HepG2 (cell line): ENCODE measurements around the gene TMEM134. TPM values are rescaled to one million over a fixed set of nuclear protein-coding genes. Genes with fewer than 3 reads are reported as not detected.

Source experiments
- AKAP8 ChIP-seq: sonication (generic); formaldehyde crosslinking; IDR thresholded peaks from 2 replicates; pipeline ENCODE4 v1.5.1; 2020; ENCODE audit warnings: mild to moderate bottlenecking, missing genetic modification reagents
- CTCF ChIP-seq: sonication (generic); formaldehyde crosslinking; IDR thresholded peaks from 2 replicates; pipeline ENCODE4 v1.5.0; 2020; ENCODE audit warnings: mild to moderate bottlenecking, missing genetic modification reagents, moderate library complexity
- ERF ChIP-seq: IDR thresholded peaks from 2 replicates; pipeline ENCODE4 v1.6.1; 2018; ENCODE audit warnings: missing biosample characterization, missing genetic modification reagents
- ESRRA ChIP-seq: sonication (generic); formaldehyde crosslinking; IDR thresholded peaks from 2 replicates; pipeline ENCODE4 v1.5.1; 2020; ENCODE audit warnings: mild to moderate bottlenecking, low read depth, missing genetic modification reagents
- FLYWCH1 ChIP-seq: sonication (generic); formaldehyde crosslinking; IDR thresholded peaks from 2 replicates; pipeline ENCODE4 v1.8.1; 2023; ENCODE audit warnings: mild to moderate bottlenecking, missing genetic modification reagents
- HNF1B ChIP-seq: sonication (generic); formaldehyde crosslinking; IDR thresholded peaks from 2 replicates; pipeline ENCODE4 v1.5.1; 2020; ENCODE audit warnings: mild to moderate bottlenecking, moderate library complexity, missing genetic modification reagents
- KDM5B ChIP-seq: sonication (generic); formaldehyde crosslinking; IDR thresholded peaks from 2 replicates; pipeline ENCODE4 v1.4.0; 2020; ENCODE audit warnings: missing genetic modification reagents, mild to moderate bottlenecking, borderline replicate concordance
- MTERF4 ChIP-seq: sonication (generic); formaldehyde crosslinking; IDR thresholded peaks from 2 replicates; pipeline ENCODE4 v1.8.0; 2023; ENCODE audit warnings: mild to moderate bottlenecking, missing genetic modification reagents
- PAX8 ChIP-seq: sonication (generic); formaldehyde crosslinking; IDR thresholded peaks from 2 replicates; pipeline ENCODE4 v1.8.0; 2022; ENCODE audit warnings: mild to moderate bottlenecking, missing genetic modification reagents, borderline replicate concordance
- RARA ChIP-seq: IDR thresholded peaks from 2 replicates; pipeline ENCODE4 v1.6.1; 2016; ENCODE audit warnings: missing genetic modification reagents, missing compliant biosample characterization
- RORA ChIP-seq: sonication (generic); formaldehyde crosslinking; IDR thresholded peaks from 2 replicates; pipeline ENCODE4 v1.5.0; 2020; ENCODE audit warnings: mild to moderate bottlenecking, missing genetic modification reagents, moderate library complexity
- ZFY ChIP-seq: sonication (generic); formaldehyde crosslinking; IDR thresholded peaks from 2 replicates; pipeline ENCODE4 v1.4.0; 2020; ENCODE audit warnings: missing genetic modification reagents
- ZNF101 ChIP-seq: sonication (generic); formaldehyde crosslinking; IDR thresholded peaks from 2 replicates; pipeline ENCODE4 v1.4.0; 2020; ENCODE audit warnings: mild to moderate bottlenecking, low read depth, missing genetic modification reagents, borderline replicate concordance
- ZNF142 ChIP-seq: sonication (generic); formaldehyde crosslinking; IDR thresholded peaks from 2 replicates; pipeline ENCODE4 v1.4.0; 2020; ENCODE audit warnings: missing genetic modification reagents
- polyA plus RNA-seq, 8 experiments: library from polyadenylated mRNA; depleted of rRNA in 3 of 8; stranded (reverse) in 7 of 8; unstranded in 1 of 8; fragments of >200 nt; fragmentation: Illumina TruSeq in 4 of 8; extraction: Trizol in 4 of 8; gene quantifications; 2 replicates each; pipeline versions ENCODE4 v1.2.1 to v1.2.3, GENCODE V29; 2011 to 2016; ENCODE audit warnings: low read depth in 4 of 8, missing spikeins in 1 of 8, mixed read lengths in 1 of 8; ENCODE audit not compliant: insufficient read depth in 1 of 8
- total RNA-seq, 5 experiments: library from RNA; depleted of rRNA; stranded (reverse); fragments of >200 nt; fragmentation: Illumina TruSeq; extraction: Trizol; gene quantifications; 2 replicates each; pipeline ENCODE4 v1.2.3, GENCODE V29; 2016; ENCODE audit warnings: low read depth in 1 of 5
- TF ChIP-seq, protein P1 (sequence below): sonication (generic); formaldehyde crosslinking; IDR thresholded peaks from 2 replicates; pipeline ENCODE4 v1.5.1; 2020; ENCODE audit warnings: mild to moderate bottlenecking, missing genetic modification reagents

Gene TMEM134
- total and polyA plus RNA-seq, 2 of the 13 experiments (the other 11 are each of a cell fraction or from before 2014, with no cell fraction given), result 6.9 to 26.9 TPM

GRCh38 chr11:67420646-67421429, 48.2 kb downstream of the TMEM134 start (continued):
- TF ChIP-seq, protein P1, sequence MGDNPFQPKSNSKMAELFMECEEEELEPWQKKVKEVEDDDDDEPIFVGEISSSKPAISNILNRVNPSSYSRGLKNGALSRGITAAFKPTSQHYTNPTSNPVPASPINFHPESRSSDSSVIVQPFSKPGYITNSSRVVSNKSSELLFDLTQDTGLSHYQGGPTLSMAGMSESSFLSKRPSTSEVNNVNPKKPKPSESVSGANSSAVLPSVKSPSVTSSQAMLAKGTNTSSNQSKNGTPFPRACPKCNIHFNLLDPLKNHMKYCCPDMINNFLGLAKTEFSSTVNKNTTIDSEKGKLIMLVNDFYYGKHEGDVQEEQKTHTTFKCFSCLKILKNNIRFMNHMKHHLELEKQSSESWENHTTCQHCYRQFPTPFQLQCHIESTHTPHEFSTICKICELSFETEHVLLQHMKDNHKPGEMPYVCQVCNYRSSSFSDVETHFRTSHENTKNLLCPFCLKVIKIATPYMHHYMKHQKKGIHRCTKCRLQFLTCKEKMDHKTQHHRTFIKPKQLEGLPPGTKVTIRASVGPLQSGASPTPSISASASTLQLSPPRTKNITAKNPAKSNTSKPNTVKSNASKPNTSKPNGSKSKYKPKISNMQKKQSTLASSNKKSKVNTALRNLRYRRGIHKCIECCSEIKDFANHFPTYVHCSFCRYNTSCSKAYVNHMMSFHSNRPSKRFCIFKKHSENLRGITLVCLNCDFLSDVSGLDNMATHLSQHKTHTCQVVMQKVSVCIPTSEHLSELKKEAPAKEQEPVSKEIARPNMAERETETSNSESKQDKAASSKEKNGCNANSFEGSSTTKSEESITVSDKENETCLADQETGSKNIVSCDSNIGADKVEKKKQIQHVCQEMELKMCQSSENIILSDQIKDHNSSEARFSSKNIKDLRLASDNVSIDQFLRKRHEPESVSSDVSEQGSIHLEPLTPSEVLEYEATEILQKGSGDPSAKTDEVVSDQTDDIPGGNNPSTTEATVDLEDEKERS (CRISPR knock-in tag), result no peak
- TF ChIP-seq RORA (CRISPR knock-in tag), result no peak
- TF ChIP-seq ERF, result no peak; the same call in 1 of the 2 replicates
- TF ChIP-seq FLYWCH1 (CRISPR knock-in tag), result 0 out of 2 replicates have a peak, but pooled peaks have one; percentile 19
- TF ChIP-seq ZFY (CRISPR knock-in tag), result peak; percentile 79
- TF ChIP-seq HNF1B, result no peak
- TF ChIP-seq RARA (CRISPR knock-in tag), result no peak
- no peak for TF ChIP-seq MTERF4 (CRISPR knock-in tag)
- no peak for TF ChIP-seq AKAP8 (CRISPR knock-in tag)
- TF ChIP-seq KDM5B (CRISPR knock-in tag), result no peak
- TF ChIP-seq PAX8 (CRISPR knock-in tag), result 0 out of 2 replicates have a peak, but pooled peaks have one; percentile 35
- TF ChIP-seq ESRRA (CRISPR knock-in tag), result no peak
- TF ChIP-seq CTCF (CRISPR knock-in tag), result no peak; the same call in 1 of the 2 replicates
- no peak for TF ChIP-seq ZNF142 (CRISPR knock-in tag)
- no peak for TF ChIP-seq ZNF101 (CRISPR knock-in tag)
